Astrocyte (in vitro differentiated cells and primary cell): ENCODE results near the gene NKAIN4.

Experiments
- CTCF ChIP-seq: IDR thresholded peaks from 2 replicates; pipeline ENCODE4 v1.5.1; 2011; ENCODE audit warnings: low read depth, mild to moderate bottlenecking, inconsistent platforms, low read length, moderate library complexity; ENCODE audit not compliant: insufficient read depth
- EZH2 ChIP-seq: IDR thresholded peaks from 2 replicates; pipeline ENCODE4 v1.6.1; 2012; ENCODE audit warnings: mild to moderate bottlenecking, low read length, inconsistent platforms; ENCODE audit not compliant: insufficient read depth

GRCh38 chr20:63296531-63297299 lies 42.5 kb upstream of the NKAIN4 start:
- no peak for TF ChIP-seq EZH2
- TF ChIP-seq CTCF: no peak
